ENCODE results near the gene CHD2. TPM values are rescaled to one million over a fixed set of nuclear protein-coding genes. Genes with fewer than 3 reads are reported as not detected.

Gene CHD2
- total and polyA plus RNA-seq, 4 donors = 13.9 to 90.2 (median 49.4) TPM

DNA sequence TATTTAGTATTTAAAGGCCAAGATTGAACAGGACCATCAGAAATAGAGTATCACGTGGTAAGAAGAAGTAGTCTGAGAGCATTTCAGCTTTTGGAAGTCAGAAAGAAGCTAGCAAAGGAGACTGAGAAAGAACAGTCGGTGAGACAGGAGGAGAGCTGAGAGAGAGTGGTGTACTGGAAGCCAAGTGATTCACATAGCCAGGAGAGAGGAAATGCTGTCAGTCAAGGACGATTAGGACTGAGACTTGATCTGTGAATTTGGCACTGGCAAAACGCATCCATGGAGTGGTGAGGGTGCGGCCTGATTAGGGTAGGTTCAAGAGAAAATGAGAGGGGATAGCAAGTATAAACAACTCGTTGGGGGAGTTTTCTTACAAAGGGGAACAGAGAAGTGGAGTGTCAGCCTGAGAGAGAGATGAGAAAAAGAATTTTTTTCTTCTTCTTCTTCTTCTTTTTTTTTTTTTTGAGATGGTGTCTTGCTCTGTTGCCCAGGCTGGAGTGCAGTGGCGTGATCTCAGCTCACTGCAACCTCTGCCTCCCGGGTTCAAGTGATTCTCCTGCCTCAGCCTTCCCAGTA, 44.9 kb downstream of the CHD2 start:
- WGBS = 92% methylated on average over 8 of the region's 8 CpGs
- H3K27me3 ChIP-seq (ENCODE audit: control insufficient read depth in 4 of 4, insufficient read depth in 4 of 4, low read length in 3 of 4) = no peaks in the 10 kb centered on the region
- H3K9me3 ChIP-seq (ENCODE audit: control insufficient read depth in 4 of 4, low read length in 3 of 4) = peaks cover 8 to 21% (median 14%) of the 10 kb centered on the region in 4 donors
- no peak overlapping the region for H3K27ac ChIP-seq (ENCODE audit: low read depth in 1 of 2, low read length in 2 of 2)
- DNase-seq (ENCODE audit: low spot score) = no peak
- peaks cover 30 to 90% (median 84%) of the 10 kb centered on the region in 4 donors for H3K36me3 ChIP-seq (ENCODE audit: control insufficient read depth in 4 of 4, insufficient read depth in 3 of 4, low read depth in 1 of 4, low read length in 3 of 4)
- H3K4me3 ChIP-seq (ENCODE audit: low read depth in 1 of 3, low read length in 3 of 3) = no peak overlapping the region
- H3K4me1 ChIP-seq (ENCODE audit: control insufficient read depth in 4 of 4, insufficient read depth in 4 of 4, low read length in 3 of 4) = no peaks in the 10 kb centered on the region
- no peak overlapping the region for H3K9ac ChIP-seq (ENCODE audit: low read depth in 1 of 2, low read length in 2 of 2)
- TF ChIP-seq, protein P1, sequence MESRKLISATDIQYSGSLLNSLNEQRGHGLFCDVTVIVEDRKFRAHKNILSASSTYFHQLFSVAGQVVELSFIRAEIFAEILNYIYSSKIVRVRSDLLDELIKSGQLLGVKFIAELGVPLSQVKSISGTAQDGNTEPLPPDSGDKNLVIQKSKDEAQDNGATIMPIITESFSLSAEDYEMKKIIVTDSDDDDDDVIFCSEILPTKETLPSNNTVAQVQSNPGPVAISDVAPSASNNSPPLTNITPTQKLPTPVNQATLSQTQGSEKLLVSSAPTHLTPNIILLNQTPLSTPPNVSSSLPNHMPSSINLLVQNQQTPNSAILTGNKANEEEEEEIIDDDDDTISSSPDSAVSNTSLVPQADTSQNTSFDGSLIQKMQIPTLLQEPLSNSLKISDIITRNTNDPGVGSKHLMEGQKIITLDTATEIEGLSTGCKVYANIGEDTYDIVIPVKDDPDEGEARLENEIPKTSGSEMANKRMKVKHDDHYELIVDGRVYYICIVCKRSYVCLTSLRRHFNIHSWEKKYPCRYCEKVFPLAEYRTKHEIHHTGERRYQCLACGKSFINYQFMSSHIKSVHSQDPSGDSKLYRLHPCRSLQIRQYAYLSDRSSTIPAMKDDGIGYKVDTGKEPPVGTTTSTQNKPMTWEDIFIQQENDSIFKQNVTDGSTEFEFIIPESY (IDR thresholded peaks at IDR 0.05) = no peak
- no peak for TF ChIP-seq HNF4A (conservative IDR thresholded peaks at IDR 0.05)
- TF ChIP-seq YY1 (IDR thresholded peaks at IDR 0.05) = no peak
- no peak for TF ChIP-seq FOXA2 (IDR thresholded peaks at IDR 0.05)
- TF ChIP-seq, protein P2, sequence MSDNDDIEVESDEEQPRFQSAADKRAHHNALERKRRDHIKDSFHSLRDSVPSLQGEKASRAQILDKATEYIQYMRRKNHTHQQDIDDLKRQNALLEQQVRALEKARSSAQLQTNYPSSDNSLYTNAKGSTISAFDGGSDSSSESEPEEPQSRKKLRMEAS (IDR thresholded peaks at IDR 0.05) = no peak
- no peak for TF ChIP-seq GABPA (IDR thresholded peaks at IDR 0.05 in 1 of 2, conservative IDR thresholded peaks at IDR 0.05 in 1 of 2)
- no peak for TF ChIP-seq TAF1 (conservative IDR thresholded peaks at IDR 0.05)
- no peak for TF ChIP-seq HNF4G (IDR thresholded peaks at IDR 0.05)
- no peak for TF ChIP-seq FOXA1 (IDR thresholded peaks at IDR 0.05)
- TF ChIP-seq, protein P3, sequence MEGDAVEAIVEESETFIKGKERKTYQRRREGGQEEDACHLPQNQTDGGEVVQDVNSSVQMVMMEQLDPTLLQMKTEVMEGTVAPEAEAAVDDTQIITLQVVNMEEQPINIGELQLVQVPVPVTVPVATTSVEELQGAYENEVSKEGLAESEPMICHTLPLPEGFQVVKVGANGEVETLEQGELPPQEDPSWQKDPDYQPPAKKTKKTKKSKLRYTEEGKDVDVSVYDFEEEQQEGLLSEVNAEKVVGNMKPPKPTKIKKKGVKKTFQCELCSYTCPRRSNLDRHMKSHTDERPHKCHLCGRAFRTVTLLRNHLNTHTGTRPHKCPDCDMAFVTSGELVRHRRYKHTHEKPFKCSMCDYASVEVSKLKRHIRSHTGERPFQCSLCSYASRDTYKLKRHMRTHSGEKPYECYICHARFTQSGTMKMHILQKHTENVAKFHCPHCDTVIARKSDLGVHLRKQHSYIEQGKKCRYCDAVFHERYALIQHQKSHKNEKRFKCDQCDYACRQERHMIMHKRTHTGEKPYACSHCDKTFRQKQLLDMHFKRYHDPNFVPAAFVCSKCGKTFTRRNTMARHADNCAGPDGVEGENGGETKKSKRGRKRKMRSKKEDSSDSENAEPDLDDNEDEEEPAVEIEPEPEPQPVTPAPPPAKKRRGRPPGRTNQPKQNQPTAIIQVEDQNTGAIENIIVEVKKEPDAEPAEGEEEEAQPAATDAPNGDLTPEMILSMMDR (IDR thresholded peaks at IDR 0.05; ENCODE audit: low read depth, low read length, missing input control) = no peak
- TF ChIP-seq, protein P4, sequence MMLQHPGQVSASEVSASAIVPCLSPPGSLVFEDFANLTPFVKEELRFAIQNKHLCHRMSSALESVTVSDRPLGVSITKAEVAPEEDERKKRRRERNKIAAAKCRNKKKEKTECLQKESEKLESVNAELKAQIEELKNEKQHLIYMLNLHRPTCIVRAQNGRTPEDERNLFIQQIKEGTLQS (IDR thresholded peaks at IDR 0.05) = no peak
- no peak for TF ChIP-seq NR2F2 (IDR thresholded peaks at IDR 0.05)
- TF ChIP-seq, protein P5, sequence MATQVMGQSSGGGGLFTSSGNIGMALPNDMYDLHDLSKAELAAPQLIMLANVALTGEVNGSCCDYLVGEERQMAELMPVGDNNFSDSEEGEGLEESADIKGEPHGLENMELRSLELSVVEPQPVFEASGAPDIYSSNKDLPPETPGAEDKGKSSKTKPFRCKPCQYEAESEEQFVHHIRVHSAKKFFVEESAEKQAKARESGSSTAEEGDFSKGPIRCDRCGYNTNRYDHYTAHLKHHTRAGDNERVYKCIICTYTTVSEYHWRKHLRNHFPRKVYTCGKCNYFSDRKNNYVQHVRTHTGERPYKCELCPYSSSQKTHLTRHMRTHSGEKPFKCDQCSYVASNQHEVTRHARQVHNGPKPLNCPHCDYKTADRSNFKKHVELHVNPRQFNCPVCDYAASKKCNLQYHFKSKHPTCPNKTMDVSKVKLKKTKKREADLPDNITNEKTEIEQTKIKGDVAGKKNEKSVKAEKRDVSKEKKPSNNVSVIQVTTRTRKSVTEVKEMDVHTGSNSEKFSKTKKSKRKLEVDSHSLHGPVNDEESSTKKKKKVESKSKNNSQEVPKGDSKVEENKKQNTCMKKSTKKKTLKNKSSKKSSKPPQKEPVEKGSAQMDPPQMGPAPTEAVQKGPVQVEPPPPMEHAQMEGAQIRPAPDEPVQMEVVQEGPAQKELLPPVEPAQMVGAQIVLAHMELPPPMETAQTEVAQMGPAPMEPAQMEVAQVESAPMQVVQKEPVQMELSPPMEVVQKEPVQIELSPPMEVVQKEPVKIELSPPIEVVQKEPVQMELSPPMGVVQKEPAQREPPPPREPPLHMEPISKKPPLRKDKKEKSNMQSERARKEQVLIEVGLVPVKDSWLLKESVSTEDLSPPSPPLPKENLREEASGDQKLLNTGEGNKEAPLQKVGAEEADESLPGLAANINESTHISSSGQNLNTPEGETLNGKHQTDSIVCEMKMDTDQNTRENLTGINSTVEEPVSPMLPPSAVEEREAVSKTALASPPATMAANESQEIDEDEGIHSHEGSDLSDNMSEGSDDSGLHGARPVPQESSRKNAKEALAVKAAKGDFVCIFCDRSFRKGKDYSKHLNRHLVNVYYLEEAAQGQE (IDR thresholded peaks at IDR 0.05) = no peak
- TF ChIP-seq RAD21 (IDR thresholded peaks at IDR 0.05) = no peak
- no peak for TF ChIP-seq EGR1 (IDR thresholded peaks at IDR 0.05; ENCODE audit: low read depth in 2 of 2)
- TF ChIP-seq RXRA (IDR thresholded peaks at IDR 0.05) = no peak
- TF ChIP-seq JUND (IDR thresholded peaks at IDR 0.05) = no peak
- no peak for TF ChIP-seq SP1 (IDR thresholded peaks at IDR 0.05)
